Lung (tissue), 12 donors: ENCODE results near the gene SH3PXD2B. TPM values are rescaled to one million over a fixed set of nuclear protein-coding genes. Genes with fewer than 3 reads are reported as not detected.
A peak's percentile ranks its signal among the peaks of the same experiment; 100 is the strongest.

Source experiments
- ATAC-seq: fragments of 200-7000 bp; cut with Tn5 transposase; one replicate; pipeline ENCODE4 v1.9.1; 2020; ENCODE audit warnings: moderate number of reproducible peaks; ENCODE audit not compliant: insufficient read depth, low FRiP score
- DNase-seq, 3 donors: peaks; one replicate each; pipeline ENCODE4 v3.0.0-alpha.2; 2013 to 2017
- H3K27ac ChIP-seq, 2 donors: one replicate each; pipeline ENCODE4 v1.5.1; 2013; ENCODE audit warnings: mild to moderate bottlenecking in 2 of 2, moderate library complexity in 2 of 2, control low read depth in 1 of 2, inconsistent platforms in 1 of 2, low read depth in 1 of 2, low read length in 1 of 2
- H3K27me3 ChIP-seq, 3 donors: one replicate each; pipeline ENCODE4 v1.5.1; 2013; ENCODE audit warnings: low read length in 2 of 3; ENCODE audit not compliant: control insufficient read depth in 3 of 3, insufficient read depth in 3 of 3
- H3K36me3 ChIP-seq, 4 donors: one replicate each; pipeline ENCODE4 v1.5.1; 2013; ENCODE audit warnings: low read length in 4 of 4, mild to moderate bottlenecking in 1 of 4, moderate library complexity in 1 of 4; ENCODE audit not compliant: control insufficient read depth in 4 of 4, insufficient read depth in 4 of 4
- H3K4me1 ChIP-seq, 5 donors: one replicate each; pipeline ENCODE4 v1.5.1; 2013; ENCODE audit warnings: low read length in 5 of 5, mild to moderate bottlenecking in 2 of 5, moderate library complexity in 1 of 5; ENCODE audit not compliant: control insufficient read depth in 5 of 5, insufficient read depth in 5 of 5
- H3K4me3 ChIP-seq: one replicate; pipeline ENCODE4 v1.5.1; 2013; ENCODE audit warnings: mild to moderate bottlenecking, control low read depth, moderate library complexity
- H3K9ac ChIP-seq, 2 donors: one replicate each; pipeline ENCODE4 v1.5.1; 2013; ENCODE audit warnings: low read length in 2 of 2, control low read depth in 1 of 2; ENCODE audit not compliant: insufficient read depth in 1 of 2
- H3K9me3 ChIP-seq, 4 donors: one replicate each; pipeline ENCODE4 v1.5.1; 2013; ENCODE audit warnings: low read length in 3 of 4, mild to moderate bottlenecking in 1 of 4, moderate library complexity in 1 of 4; ENCODE audit not compliant: control insufficient read depth in 4 of 4, insufficient read depth in 3 of 4
- CTCF ChIP-seq: IDR thresholded peaks from 2 replicates; pipeline ENCODE4 v1.5.1; 2012; ENCODE audit warnings: mild to moderate bottlenecking; ENCODE audit errors: control extremely low read depth, extremely low read depth
- WGBS, 2 donors: extraction: QIAGEN DNeasy Blood & Tissue Kit; methylation state at CpG; one replicate each; pipeline ENCODE4 v1.1.7; 2013; 5-methylcytosine and 5-hydroxymethylcytosine counted together
- polyA plus RNA-seq, 2 donors: library from polyadenylated mRNA; stranded (reverse); fragments of 200-250 nt; gene quantifications; one replicate each; pipeline ENCODE4 v1.2.1, GENCODE V29; 2013
- total RNA-seq, 2 donors: library from RNA; depleted of rRNA in 1 of 2; stranded (reverse); fragments of >200 nt in 1 of 2; gene quantifications; one replicate each; pipeline ENCODE4 v1.2.1, GENCODE V29; 2014 to 2021
- donor health status: control.
- donor health status: control.
- donor health status: Bipolar disorder and iron deficiency.
- donor health status: healthy.
- donor health status: DM: yes; HTN: yes; CAD: no.

SH3PXD2B gene
- total and polyA plus RNA-seq, 4 donors = 8.0 to 56.0 (median 21.4) TPM

GRCh38 chr5:172396220-172396619 is 58.1 kb downstream of the SH3PXD2B start:
- Histone ChIP-seq H3K27ac (no peak overlapping the region), H3K9ac (no peak overlapping the region), H3K9me3 (no peaks in the 10 kb centered on the region), H3K36me3 (peaks cover 4 to 19% (median 8%) of the 10 kb centered on the region in 4 donors), H3K27me3 (no peaks in the 10 kb centered on the region), H3K4me3 (no peak overlapping the region), H3K4me1 (peaks cover 0 to 4% (median 0%) of the 10 kb centered on the region in 5 donors)
- no peak for ATAC-seq
- TF ChIP-seq CTCF = no peak
- 96 to 97% methylated on average over 3 of the region's 3 CpGs for WGBS, 2 donors
- DNase-seq = no peak

- ATAC-seq (no peak), DNase-seq (no peak)
- TF ChIP-seq CTCF = no peak
- H3K9ac ChIP-seq = no peak overlapping the region
- peaks cover 4 to 22% (median 8%) of the 10 kb centered on the region in 4 donors for H3K36me3 ChIP-seq
- no peaks in the 10 kb centered on the region for H3K9me3 ChIP-seq
- H3K4me1 ChIP-seq = peaks cover 0 to 4% (median 0%) of the 10 kb centered on the region in 5 donors
- 81 to 84% methylated on average over 5 of the region's 5 CpGs for WGBS, 2 donors
- no peak overlapping the region for H3K27ac ChIP-seq
- no peak overlapping the region for H3K4me3 ChIP-seq
- H3K27me3 ChIP-seq = no peaks in the 10 kb centered on the region
Observed at GRCh38 chr5:172395483-172395882, 58.8 kb downstream of the SH3PXD2B start.

- H3K9me3 ChIP-seq = no peaks in the 10 kb centered on the region
- H3K27ac ChIP-seq = no peak overlapping the region
- DNase-seq (no peak), ATAC-seq (no peak)
- TF ChIP-seq CTCF = no peak
- no peak overlapping the region for H3K4me3 ChIP-seq
- no peaks in the 10 kb centered on the region for H3K27me3 ChIP-seq
- H3K36me3 ChIP-seq = peaks cover 5 to 32% (median 14%) of the 10 kb centered on the region in 4 donors
- peaks cover 0 to 8% (median 0%) of the 10 kb centered on the region in 5 donors for H3K4me1 ChIP-seq
- no peak overlapping the region for H3K9ac ChIP-seq
- WGBS, 2 donors = 74 to 77% methylated on average over 2 of the region's 2 CpGs
Observed at GRCh38 chr5:172389578-172390112, 64.7 kb downstream of the SH3PXD2B start.

GRCh38 chr5:172388246-172388733 is 66.0 kb downstream of the SH3PXD2B start:
- H3K4me1 ChIP-seq = peaks cover 0 to 8% (median 0%) of the 10 kb centered on the region in 5 donors
- peaks cover 4 to 34% (median 10%) of the 10 kb centered on the region in 4 donors for H3K36me3 ChIP-seq
- no peak overlapping the region for H3K27ac ChIP-seq
- no peaks in the 10 kb centered on the region for H3K27me3 ChIP-seq
- TF ChIP-seq CTCF = no peak
- 73 to 86% methylated on average over 2 of the region's 2 CpGs for WGBS, 2 donors
- no peaks in the 10 kb centered on the region for H3K9me3 ChIP-seq
- no peak for ATAC-seq
- peak in 2 of 3 donors; percentile 44 to 66 for DNase-seq
- no peak overlapping the region for H3K4me3 ChIP-seq
- peak overlapping the region in 1 of 2 donors; percentile 47 for H3K9ac ChIP-seq
